ENCODE data around the gene PAX9.

PAX9 gene

GRCh38 chr14:36655571-36655962, 6.1 kb upstream of the PAX9 start:
- CTCF ChIA-PET, result no interaction called here

GRCh38 chr14:36655963-36656686, 5.5 kb upstream of the PAX9 start:
- POLR2A ChIA-PET, result no interaction called here
- TF ChIP-seq PKNOX1 (IDR thresholded peaks at IDR 0.05), result no peak
- no peak for TF ChIP-seq FOXK2 (IDR thresholded peaks at IDR 0.05)
- no peak for TF ChIP-seq BHLHE40 (IDR thresholded peaks at IDR 0.05; ENCODE audit: borderline replicate concordance)
- no peak for TF ChIP-seq ZNF384 (IDR thresholded peaks at IDR 0.05)
- TF ChIP-seq ELF4 (IDR thresholded peaks at IDR 0.05), result no peak
- DNase-seq (ENCODE audit: extremely low spot score), result no peak
- CTCF ChIA-PET, result interaction anchor here (0.7 kb wide), 1 partner anchor 298 kb away, joined by 3 read pairs; no protein-coding TSS in a partner anchor

More at GRCh38 chr14:36655571-36655962, 6.1 kb upstream of the PAX9 start:
- TF ChIP-seq NFRKB (IDR thresholded peaks at IDR 0.05) (no peak), ZNF384 (IDR thresholded peaks at IDR 0.05) (no peak), SP1 (IDR thresholded peaks at IDR 0.05) (no peak)
- POLR2A ChIA-PET, result no interaction called here
- DNase-seq (ENCODE audit: extremely low spot score), result no peak

- no peak for TF ChIP-seq L3MBTL2 (conservative IDR thresholded peaks at IDR 0.05)
- TF ChIP-seq BHLHE40 (IDR thresholded peaks at IDR 0.05; ENCODE audit: borderline replicate concordance), result no peak
- TF ChIP-seq FOXM1 (IDR thresholded peaks at IDR 0.05; ENCODE audit: borderline replicate concordance), result no peak
- TF ChIP-seq LEF1 (IDR thresholded peaks at IDR 0.05; ENCODE audit: borderline replicate concordance), result no peak
- no peak for DNase-seq (ENCODE audit: extremely low spot score)
- POLR2A ChIA-PET, result no interaction called here
Observed at GRCh38 chr14:36656687-36657398, 4.8 kb upstream of the PAX9 start.

GRCh38 chr14:36657399-36658122, 4.1 kb upstream of the PAX9 start:
- POLR2A ChIA-PET, result no interaction called here
- no peak for TF ChIP-seq FOXK2 (IDR thresholded peaks at IDR 0.05)
- TF ChIP-seq ZNF384 (IDR thresholded peaks at IDR 0.05), result no peak
- TF ChIP-seq SP1 (IDR thresholded peaks at IDR 0.05), result no peak
- TF ChIP-seq SUZ12 (IDR thresholded peaks at IDR 0.05), result no peak
- no peak for TF ChIP-seq BHLHE40 (IDR thresholded peaks at IDR 0.05; ENCODE audit: borderline replicate concordance)
- TF ChIP-seq NFRKB (IDR thresholded peaks at IDR 0.05), result no peak
- no peak for TF ChIP-seq LEF1 (IDR thresholded peaks at IDR 0.05; ENCODE audit: borderline replicate concordance)
- TF ChIP-seq CTBP1 (IDR thresholded peaks at IDR 0.05; ENCODE audit: borderline replicate concordance), result no peak
- TF ChIP-seq L3MBTL2 (conservative IDR thresholded peaks at IDR 0.05), result no peak
- TF ChIP-seq TARDBP (IDR thresholded peaks at IDR 0.05), result no peak
- TF ChIP-seq FOXM1 (IDR thresholded peaks at IDR 0.05; ENCODE audit: borderline replicate concordance), result no peak
- TF ChIP-seq PKNOX1 (IDR thresholded peaks at IDR 0.05), result no peak
- no peak for TF ChIP-seq ELF4 (IDR thresholded peaks at IDR 0.05)
- TF ChIP-seq FOXA1 (IDR thresholded peaks at IDR 0.05), result no peak
- TF ChIP-seq ARNT (IDR thresholded peaks at IDR 0.05), result no peak
- CTCF ChIA-PET, result interaction anchor here (1.2 kb wide), 1 partner anchor 460 kb away, joined by 3 read pairs; no protein-coding TSS in a partner anchor
- DNase-seq (ENCODE audit: extremely low spot score), result no peak

More at GRCh38 chr14:36656687-36657398, 4.8 kb upstream of the PAX9 start:
- CTCF ChIA-PET, result interaction anchor here (0.7 to 1.2 kb wide), 2 partner anchors 297 to 461 kb away, joined by 3 read pairs; no protein-coding TSS in a partner anchor

- DNase-seq (ENCODE audit: extremely low spot score), result no peak
- ChIA-PET POLR2A (no interaction called here), CTCF (interaction anchor here (1.2 to 1.3 kb wide), 2 partner anchors 10 to 459 kb away, joined by 3 to 4 read pairs; no protein-coding TSS in a partner anchor)
- TF ChIP-seq SUZ12 (IDR thresholded peaks at IDR 0.05), result no peak
- no peak for TF ChIP-seq FOXM1 (IDR thresholded peaks at IDR 0.05; ENCODE audit: borderline replicate concordance)
- no peak for TF ChIP-seq CTBP1 (IDR thresholded peaks at IDR 0.05; ENCODE audit: borderline replicate concordance)
- no peak for TF ChIP-seq ARNT (IDR thresholded peaks at IDR 0.05)
- no peak for TF ChIP-seq FOXA1 (IDR thresholded peaks at IDR 0.05)
- no peak for TF ChIP-seq TARDBP (IDR thresholded peaks at IDR 0.05)
- TF ChIP-seq L3MBTL2 (conservative IDR thresholded peaks at IDR 0.05), result no peak
- TF ChIP-seq BHLHE40 (IDR thresholded peaks at IDR 0.05; ENCODE audit: borderline replicate concordance), result no peak
- TF ChIP-seq ZNF384 (IDR thresholded peaks at IDR 0.05), result no peak
- TF ChIP-seq NFRKB (IDR thresholded peaks at IDR 0.05), result no peak
- TF ChIP-seq ELF4 (IDR thresholded peaks at IDR 0.05), result no peak
- no peak for TF ChIP-seq SP1 (IDR thresholded peaks at IDR 0.05)
Observed at GRCh38 chr14:36658123-36659009, 3.3 kb upstream of the PAX9 start.

Measured in HEK293T (cell line).